Measurements from ENCODE around the gene MMADHC. TPM values are rescaled to one million over a fixed set of nuclear protein-coding genes. Genes with fewer than 3 reads are reported as not detected.
A peak's percentile ranks its signal among the peaks of the same experiment; 100 is the strongest.

Gene MMADHC
- total RNA-seq, 1 experiment from 2014 or later: 130 TPM

DNA sequence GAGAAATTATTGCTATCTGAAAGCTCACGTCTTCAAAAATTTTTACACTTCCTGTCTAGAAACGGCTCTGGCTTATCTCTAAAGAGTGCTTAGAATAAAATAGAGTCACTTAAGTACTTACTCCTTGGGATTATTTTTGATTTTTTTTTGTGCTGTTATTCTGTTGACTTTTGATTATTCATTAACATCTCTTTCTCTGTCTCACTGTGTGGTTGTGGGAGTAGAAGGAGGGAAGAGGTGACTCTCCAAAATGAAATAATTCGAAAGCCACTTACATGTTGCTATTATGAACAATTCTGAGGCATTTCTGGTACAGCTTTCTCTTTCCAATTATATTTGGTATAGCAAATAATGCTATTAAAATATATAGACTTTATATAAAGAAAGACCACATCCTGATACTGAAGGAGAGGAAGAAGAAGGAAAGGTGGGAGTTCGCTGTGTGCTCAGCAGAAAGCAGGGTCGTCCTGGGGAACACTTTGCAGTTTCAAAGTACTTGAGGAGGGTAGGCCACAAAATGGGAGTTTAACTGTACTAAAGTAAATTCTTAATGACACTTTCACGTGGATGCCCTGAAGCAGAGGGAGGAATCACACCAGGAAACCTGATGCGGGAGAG, 9.6 kb upstream of the MMADHC start:
- no TSS peak for BruUV-seq (replicated peaks)
- 0 out of 2 replicates have a peak overlapping the region, but pooled peaks have one; percentile 2 for H3K27ac ChIP-seq (ENCODE audit: low read length)
- no peak overlapping the region; the same call in 1 of the 2 replicates for H2AFZ ChIP-seq (ENCODE audit: low read length)
- DNase-seq (no peak), ATAC-seq (no peak)
- no peaks in the 10 kb centered on the region for H3K27me3 ChIP-seq (ENCODE audit: low read length)
- intact Hi-C loops (cut with micrococcal nuclease): loop anchor here (1.0 to 10.0 kb wide), 13 partner anchors 118 to 1641 kb away; partner anchors contain the start of gene RND3
- H4K20me1 ChIP-seq (ENCODE audit: low read length): no peaks in the 10 kb centered on the region
- H3K9me2 ChIP-seq (replicated peaks; ENCODE audit: low read length): no peaks in the 10 kb centered on the region
- H3K4me2 ChIP-seq (ENCODE audit: low read length): peak overlapping the region; percentile 83
- H3K36me3 ChIP-seq (ENCODE audit: low read depth, low read length): peaks cover 2% of the 10 kb centered on the region; the same call in 1 of the 2 replicates
- no peaks in the 10 kb centered on the region for H3K79me2 ChIP-seq (ENCODE audit: low read length)
- CTCF ChIA-PET: interaction anchor here (0.5 kb wide), 1 partner anchor 119 kb away, joined by 3 read pairs; no protein-coding TSS in a partner anchor
- no peak overlapping the region for H3K4me3 ChIP-seq (ENCODE audit: low read length)
- no peak overlapping the region for H3K9ac ChIP-seq (ENCODE audit: low read length)
- no peaks in the 10 kb centered on the region for H3F3A ChIP-seq (ENCODE audit: low read length, unreplicated experiment)
- peaks cover 6% of the 10 kb centered on the region; the same call in 1 of the 2 replicates for H3K9me3 ChIP-seq (ENCODE audit: low read length)
- H3K4me1 ChIP-seq (ENCODE audit: insufficient read depth, low read length): peaks cover 41% of the 10 kb centered on the region
- POLR2A ChIA-PET (ENCODE audit: unreplicated experiment): interaction anchor here (0.6 kb wide), 1 partner anchor 217 kb away, joined by 4 read pairs; no protein-coding TSS in a partner anchor
- TF ChIP-seq, protein P1, sequence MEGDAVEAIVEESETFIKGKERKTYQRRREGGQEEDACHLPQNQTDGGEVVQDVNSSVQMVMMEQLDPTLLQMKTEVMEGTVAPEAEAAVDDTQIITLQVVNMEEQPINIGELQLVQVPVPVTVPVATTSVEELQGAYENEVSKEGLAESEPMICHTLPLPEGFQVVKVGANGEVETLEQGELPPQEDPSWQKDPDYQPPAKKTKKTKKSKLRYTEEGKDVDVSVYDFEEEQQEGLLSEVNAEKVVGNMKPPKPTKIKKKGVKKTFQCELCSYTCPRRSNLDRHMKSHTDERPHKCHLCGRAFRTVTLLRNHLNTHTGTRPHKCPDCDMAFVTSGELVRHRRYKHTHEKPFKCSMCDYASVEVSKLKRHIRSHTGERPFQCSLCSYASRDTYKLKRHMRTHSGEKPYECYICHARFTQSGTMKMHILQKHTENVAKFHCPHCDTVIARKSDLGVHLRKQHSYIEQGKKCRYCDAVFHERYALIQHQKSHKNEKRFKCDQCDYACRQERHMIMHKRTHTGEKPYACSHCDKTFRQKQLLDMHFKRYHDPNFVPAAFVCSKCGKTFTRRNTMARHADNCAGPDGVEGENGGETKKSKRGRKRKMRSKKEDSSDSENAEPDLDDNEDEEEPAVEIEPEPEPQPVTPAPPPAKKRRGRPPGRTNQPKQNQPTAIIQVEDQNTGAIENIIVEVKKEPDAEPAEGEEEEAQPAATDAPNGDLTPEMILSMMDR (conservative IDR thresholded peaks at IDR 0.05; ENCODE audit: low read depth, low read length): no peak
- TF ChIP-seq EZH2phosphoT487 (IDR thresholded peaks at IDR 0.05; ENCODE audit: borderline replicate concordance, low read length): no peak
- TF ChIP-seq EZH2 (IDR thresholded peaks at IDR 0.05; ENCODE audit: low read length, unreplicated experiment): no peak

DNA sequence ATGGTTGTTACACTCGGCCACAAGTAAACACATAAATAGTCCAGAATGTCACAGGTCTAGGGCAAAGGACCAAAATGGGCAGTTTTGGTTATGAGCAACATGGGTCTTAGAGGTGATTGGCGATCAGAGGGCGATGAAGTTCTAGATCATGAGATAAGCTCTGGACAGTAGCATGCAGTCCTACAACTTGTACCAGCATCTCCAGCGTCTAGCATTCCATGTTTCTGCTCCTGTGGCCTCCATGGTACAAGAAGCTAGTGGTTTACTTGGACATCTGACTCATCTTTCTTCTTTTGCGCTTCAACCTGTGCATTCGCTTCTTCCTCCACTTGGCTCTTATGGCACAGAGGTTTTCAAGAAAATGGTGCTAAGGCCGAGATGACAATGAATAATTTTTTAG, 8.9 kb upstream of the MMADHC start:
- Histone ChIP-seq H3K9me3 (ENCODE audit: low read length) (peaks cover 6% of the 10 kb centered on the region; the same call in 1 of the 2 replicates), H3K9ac (ENCODE audit: low read length) (no peak overlapping the region), H3K4me1 (ENCODE audit: insufficient read depth, low read length) (peaks cover 41% of the 10 kb centered on the region), H3K27me3 (ENCODE audit: low read length) (no peaks in the 10 kb centered on the region), H3K79me2 (ENCODE audit: low read length) (no peaks in the 10 kb centered on the region), H2AFZ (ENCODE audit: low read length) (no peak overlapping the region), H3F3A (ENCODE audit: low read length, unreplicated experiment) (no peaks in the 10 kb centered on the region), H3K27ac (ENCODE audit: low read length) (no peak overlapping the region), H3K36me3 (ENCODE audit: low read depth, low read length) (peaks cover 2% of the 10 kb centered on the region; the same call in 1 of the 2 replicates), H4K20me1 (ENCODE audit: low read length) (no peaks in the 10 kb centered on the region), H3K4me3 (ENCODE audit: low read length) (no peak overlapping the region), H3K9me2 (replicated peaks; ENCODE audit: low read length) (no peaks in the 10 kb centered on the region), H3K4me2 (ENCODE audit: low read length) (peak overlapping the region; percentile 75; the same call in 1 of the 2 replicates)
- ATAC-seq (no peak), DNase-seq (no peak)
- ChIA-PET POLR2A (ENCODE audit: unreplicated experiment) (no interaction called here), CTCF (no interaction called here)
- intact Hi-C loops (cut with micrococcal nuclease): loop anchor here (2.0 to 10.0 kb wide), 8 partner anchors 170 to 1566 kb away; no protein-coding TSS in a partner anchor
- TF ChIP-seq EZH2 (IDR thresholded peaks at IDR 0.05; ENCODE audit: low read length, unreplicated experiment) (no peak), EZH2phosphoT487 (IDR thresholded peaks at IDR 0.05; ENCODE audit: borderline replicate concordance, low read length) (no peak)
- TF ChIP-seq, protein P1 (conservative IDR thresholded peaks at IDR 0.05; ENCODE audit: low read depth, low read length): no peak
- BruUV-seq (replicated peaks): no TSS peak
